GM06990 (cell line): ENCODE results near the gene THSD4.

Experiments used
- DNase-seq: peaks from one replicate; pipeline ENCODE4 v3.0.0-alpha.2; 2011; ENCODE audit not compliant: insufficient read length; ENCODE audit errors: extremely low read depth
- H3K27me3 ChIP-seq: replicated peaks from 2 replicates; pipeline ENCODE4 v1.6.0; 2011; ENCODE audit warnings: low read length; ENCODE audit not compliant: control insufficient read depth, insufficient read depth
- H3K36me3 ChIP-seq: 2 replicates; pipeline ENCODE4 v1.5.1; 2011; ENCODE audit warnings: low read length; ENCODE audit not compliant: control insufficient read depth, insufficient read depth
- H3K4me3 ChIP-seq: replicated peaks from 2 replicates; pipeline ENCODE4 v1.5.1; 2011; ENCODE audit warnings: low read depth, mild to moderate bottlenecking, control low read depth, low read length
- CTCF ChIP-seq: IDR thresholded peaks from 2 replicates; pipeline ENCODE4 v1.5.1; 2011; ENCODE audit warnings: low read length, control low read depth, mild to moderate bottlenecking, inconsistent platforms; ENCODE audit not compliant: insufficient read depth, poor library complexity, severe bottlenecking

THSD4 gene

GRCh38 chr15:71107501-71107815, 7.8 kb upstream of the THSD4 start:
- no peak for TF ChIP-seq CTCF
- Histone ChIP-seq H3K4me3 (no peak overlapping the region), H3K27me3 (no peaks in the 10 kb centered on the region), H3K36me3 (no peaks in the 10 kb centered on the region)
- DNase-seq, result no peak

GRCh38 chr15:71109130-71109529, 6.1 kb upstream of the THSD4 start:
- TF ChIP-seq CTCF, result no peak
- no peak for DNase-seq
- H3K36me3 ChIP-seq, result no peaks in the 10 kb centered on the region
- no peaks in the 10 kb centered on the region for H3K27me3 ChIP-seq
- H3K4me3 ChIP-seq, result no peak overlapping the region

- TF ChIP-seq CTCF, result no peak
- no peak overlapping the region for H3K4me3 ChIP-seq
- no peaks in the 10 kb centered on the region for H3K36me3 ChIP-seq
- H3K27me3 ChIP-seq, result no peaks in the 10 kb centered on the region
- no peak for DNase-seq
These were observed 5.4 kb upstream of the THSD4 start for GRCh38 chr15:71109905-71110304.

GRCh38 chr15:71110405-71111180, 4.7 kb upstream of the THSD4 start:
- no peak for TF ChIP-seq CTCF
- no peaks in the 10 kb centered on the region for H3K27me3 ChIP-seq
- DNase-seq, result no peak
- no peak overlapping the region for H3K4me3 ChIP-seq
- no peaks in the 10 kb centered on the region for H3K36me3 ChIP-seq

- no peak for DNase-seq
- Histone ChIP-seq H3K36me3 (no peaks in the 10 kb centered on the region), H3K4me3 (no peak overlapping the region), H3K27me3 (no peaks in the 10 kb centered on the region; the same call in 1 of the 2 replicates)
- TF ChIP-seq CTCF, result no peak
These were observed 4.1 kb upstream of the THSD4 start for GRCh38 chr15:71111181-71111565.

- no peak for DNase-seq
- no peak for TF ChIP-seq CTCF
- no peaks in the 10 kb centered on the region for H3K36me3 ChIP-seq
- H3K27me3 ChIP-seq, result peaks cover under 1% of the 10 kb centered on the region; the same call in 1 of the 2 replicates
- H3K4me3 ChIP-seq, result no peak overlapping the region
These were observed 3.3 kb upstream of the THSD4 start for GRCh38 chr15:71111950-71112349.
